VCaP (cell line): ENCODE data around the gene LGALS14.
A peak's percentile ranks its signal among the peaks of the same experiment; 100 is the strongest.
"Not testable (repeated sequence)": the region's sequence is repeated elsewhere in the genome, so short reads cannot be mapped to it uniquely, and the experiment has no call there.

Experiments
- H3K27ac ChIP-seq: fragments of 450-650 bp; 2 replicates; pipeline ENCODE4 v1.5.1; 2017
- CTCF ChIP-seq: fragments of 450-650 bp; conservative IDR thresholded peaks from 2 replicates; pipeline ENCODE4 v1.5.1; 2017; ENCODE audit warnings: mild to moderate bottlenecking, moderate library complexity

The LGALS14 gene

GRCh38 chr19:39672473-39672872 is 31.8 kb upstream of the LGALS14 start:
- no peak for TF ChIP-seq CTCF
- no peak overlapping the region for H3K27ac ChIP-seq

- TF ChIP-seq CTCF, result peak; percentile 68
- H3K27ac ChIP-seq, result not testable (repeated sequence)
Measured at GRCh38 chr19:39673862-39674261, 30.4 kb upstream of the LGALS14 start.

- peak overlapping the region; percentile 88; the same call in 1 of the 2 replicates for H3K27ac ChIP-seq
- TF ChIP-seq CTCF, result no peak
Measured at GRCh38 chr19:39676004-39676403, 28.3 kb upstream of the LGALS14 start.

GRCh38 chr19:39677961-39678889 is 26.1 kb upstream of the LGALS14 start:
- peak overlapping the region; percentile 88 for H3K27ac ChIP-seq
- no peak for TF ChIP-seq CTCF

GRCh38 chr19:39679056-39679790 is 25.1 kb upstream of the LGALS14 start:
- peak overlapping the region; percentile 88 for H3K27ac ChIP-seq
- TF ChIP-seq CTCF, result no peak

- H3K27ac ChIP-seq, result peak overlapping the region; percentile 88
- TF ChIP-seq CTCF, result no peak
Measured at GRCh38 chr19:39679791-39680168, 24.5 kb upstream of the LGALS14 start.

GRCh38 chr19:39680593-39680992 is 23.7 kb upstream of the LGALS14 start:
- H3K27ac ChIP-seq, result peak overlapping the region; percentile 88; the same call in 1 of the 2 replicates
- no peak for TF ChIP-seq CTCF
